SK-N-SH (cell line): ENCODE measurements around the gene LMX1A. TPM values are rescaled to one million over a fixed set of nuclear protein-coding genes. Genes with fewer than 3 reads are reported as not detected.

Experiments used
- CTCF ChIA-PET: fragments of 300-600, 350-600 bp; formaldehyde crosslinking; extraction: SDS; loops from one replicate; lab custom pipeline; 2021; lab: Yijun Ruan, JAX
- POLR2A ChIA-PET: fragments of 350-600 bp; sonication (Branson Sonifier 250); formaldehyde crosslinking; extraction: SDS; loops from one replicate; lab custom pipeline; 2020; ENCODE audit warnings: antibody characterized with exemption, inconsistent platforms; lab: Yijun Ruan, JAX
- DNase-seq: peaks from one replicate; pipeline ENCODE4 v3.0.0; 2012
- H2AFZ ChIP-seq: fragments of 200-600 bp; sonication (generic); 2 replicates; pipeline ENCODE4 v1.8.1; 2016; ENCODE audit warnings: antibody characterized with exemption, mild to moderate bottlenecking, low read depth
- H3F3A ChIP-seq: fragments of 200-600 bp; sonication (generic); replicated peaks from 2 replicates; pipeline ENCODE3; 2016; ENCODE audit warnings: antibody characterized with exemption, mild to moderate bottlenecking; ENCODE audit not compliant: insufficient read depth
- H3K27ac ChIP-seq, 2 experiments: fragments of 200-500 bp in 1 of 2; fragments of 200-600 bp in 1 of 2; sonication (Bioruptor generic) in 1 of 2; sonication (generic), shearing (Covaris generic) in 1 of 2; 2 replicates each; pipeline versions ENCODE4 v1.5.1 to v1.6.1; 2014 to 2016; ENCODE audit warnings: low read depth in 2 of 2, inconsistent platforms in 1 of 2, low read length in 1 of 2, mild to moderate bottlenecking in 1 of 2, mixed read lengths in 1 of 2
- H3K27me3 ChIP-seq: fragments of 200-600 bp; sonication (generic), shearing (Covaris generic); 2 replicates; pipeline ENCODE4 v1.6.1; 2016; ENCODE audit warnings: mixed run types; ENCODE audit not compliant: insufficient read depth
- H3K36me3 ChIP-seq, 2 experiments: fragments of 200-500 bp in 1 of 2; fragments of 200-600 bp in 1 of 2; sonication (Bioruptor generic) in 1 of 2; sonication (generic) in 1 of 2; replicated peaks in 1 of 2; 2 replicates each; pipeline versions ENCODE3 to v1.5.1; 2014 to 2016; ENCODE audit warnings: low read length in 1 of 2, mild to moderate bottlenecking in 1 of 2; ENCODE audit not compliant: insufficient read depth in 2 of 2, control insufficient read depth in 1 of 2
- H3K4me1 ChIP-seq, 2 experiments: fragments of 200-500 bp in 1 of 2; fragments of 200-600 bp in 1 of 2; sonication (Bioruptor generic) in 1 of 2; sonication (generic), shearing (Covaris generic) in 1 of 2; 2 replicates each; pipeline versions ENCODE4 v1.5.1 to v1.6.1; 2014 to 2016; ENCODE audit warnings: low read depth in 1 of 2, low read length in 1 of 2, mixed run types in 1 of 2; ENCODE audit not compliant: insufficient read depth in 2 of 2, control insufficient read depth in 1 of 2
- H3K4me2 ChIP-seq: fragments of 200-600 bp; sonication (generic), shearing (Covaris generic); 2 replicates; pipeline ENCODE4 v1.6.1; 2017; ENCODE audit warnings: mixed run types
- H3K4me3 ChIP-seq, 2 experiments: fragments of 200-500 bp in 1 of 2; fragments of 200-600 bp in 1 of 2; sonication (Bioruptor generic) in 1 of 2; sonication (generic), shearing (Covaris generic) in 1 of 2; 2 replicates each; pipeline versions ENCODE4 v1.5.1 to v1.8.1; 2014 to 2016; ENCODE audit warnings: low read depth in 2 of 2, inconsistent platforms in 1 of 2, low read length in 1 of 2, mild to moderate bottlenecking in 1 of 2, mixed read lengths in 1 of 2, moderate library complexity in 1 of 2
- H3K79me2 ChIP-seq: fragments of 200-600 bp; sonication (generic); 2 replicates; pipeline ENCODE4 v1.8.1; 2017; ENCODE audit warnings: mild to moderate bottlenecking; ENCODE audit not compliant: insufficient read depth
- H3K9ac ChIP-seq: fragments of 200-600 bp; sonication (generic); 2 replicates; pipeline ENCODE4 v1.6.1; 2017; ENCODE audit warnings: mixed run types
- H3K9me2 ChIP-seq: fragments of 200-600 bp; sonication (generic); 2 replicates; pipeline ENCODE4 v1.6.1; 2017; ENCODE audit warnings: mixed run types
- H3K9me3 ChIP-seq: fragments of 200-600 bp; sonication (generic); 2 replicates; pipeline ENCODE4 v1.6.1; 2017; ENCODE audit warnings: mixed run types, mild to moderate bottlenecking, moderate library complexity
- H4K20me1 ChIP-seq: fragments of 200-600 bp; sonication (generic); 2 replicates; pipeline ENCODE4 v1.6.1; 2017; ENCODE audit warnings: mild to moderate bottlenecking, mixed run types; ENCODE audit not compliant: insufficient read depth
- CHD2 ChIP-seq: fragments of 150-350 bp; IDR thresholded peaks from 2 replicates; pipeline ENCODE4 v1.6.1; 2018; ENCODE audit warnings: low read length; ENCODE audit not compliant: partially characterized antibody
- ELF1 ChIP-seq: IDR thresholded peaks from 2 replicates; pipeline ENCODE4 v1.4.0; 2012
- EP300 ChIP-seq, 2 experiments: IDR thresholded peaks; 2 replicates each; pipeline versions ENCODE4 v1.4.0 to v1.6.1; 2012; ENCODE audit warnings: borderline replicate concordance in 1 of 2, low read depth in 1 of 2, low read length in 1 of 2
- FOSL2 ChIP-seq: IDR thresholded peaks from 2 replicates; pipeline ENCODE4 v1.4.0; 2012; ENCODE audit warnings: low read depth, mild to moderate bottlenecking, moderate library complexity, borderline replicate concordance
- FOXJ3 ChIP-seq: sonication (generic); formaldehyde crosslinking; IDR thresholded peaks from 2 replicates; pipeline ENCODE4 v1.5.1; 2020; ENCODE audit warnings: mild to moderate bottlenecking, missing genetic modification reagents
- MEF2A ChIP-seq: IDR thresholded peaks from 2 replicates; pipeline ENCODE4 v1.4.0; 2012; ENCODE audit warnings: low read depth, borderline replicate concordance
- MXI1 ChIP-seq: IDR thresholded peaks from 2 replicates; pipeline ENCODE4 v1.6.1; 2012; ENCODE audit warnings: mild to moderate bottlenecking, low read depth, low read length, improper control_type of control experiment
- NRF1 ChIP-seq: IDR thresholded peaks from 2 replicates; pipeline ENCODE4 v1.6.1; 2012; ENCODE audit warnings: low read depth, mild to moderate bottlenecking, low read length
- RAD21 ChIP-seq: IDR thresholded peaks from 2 replicates; pipeline ENCODE4 v1.6.1; 2012; ENCODE audit warnings: mild to moderate bottlenecking, low read length
- RFX5 ChIP-seq: IDR thresholded peaks from 2 replicates; pipeline ENCODE4 v1.6.1; 2012; ENCODE audit warnings: mild to moderate bottlenecking, improper control_type of control experiment, low read length
- RXRA ChIP-seq: IDR thresholded peaks from 2 replicates; pipeline ENCODE4 v1.4.0; 2012; ENCODE audit warnings: low read depth, mild to moderate bottlenecking, borderline replicate concordance
- SIN3A ChIP-seq: IDR thresholded peaks from 2 replicates; pipeline ENCODE4 v1.6.1; 2012; ENCODE audit warnings: low read depth, mild to moderate bottlenecking, low read length, moderate library complexity, borderline replicate concordance
- SMC3 ChIP-seq: IDR thresholded peaks from 2 replicates; pipeline ENCODE4 v1.6.1; 2012; ENCODE audit warnings: low read depth, low read length, improper control_type of control experiment
- TAF1 ChIP-seq: IDR thresholded peaks from 2 replicates; pipeline ENCODE4 v1.6.1; 2012; ENCODE audit warnings: low read depth, mild to moderate bottlenecking, low read length, moderate library complexity, borderline replicate concordance
- TCF12 ChIP-seq: IDR thresholded peaks from 2 replicates; pipeline ENCODE4 v1.4.0; 2012
- YY1 ChIP-seq: IDR thresholded peaks from 2 replicates; pipeline ENCODE4 v1.4.0; 2012; ENCODE audit warnings: low read depth, mild to moderate bottlenecking
- WGBS: methylation state at CpG from one replicate; pipeline ENCODE4 v1.1.6; 2017; ENCODE audit warnings: low lambda C conversion rate; 5-methylcytosine and 5-hydroxymethylcytosine counted together
- polyA plus RNA-seq, 3 experiments: library from polyadenylated mRNA; depleted of rRNA; stranded (reverse); fragments of >200 nt; gene quantifications; 2 replicates each; pipeline ENCODE4 v1.2.3, GENCODE V29; 2012
- TF ChIP-seq, protein P1 (sequence below): IDR thresholded peaks from 2 replicates; pipeline ENCODE4 v1.4.0; 2012; ENCODE audit warnings: low read depth, borderline replicate concordance
- TF ChIP-seq, protein P2 (sequence below): fragments of 150-350 bp; IDR thresholded peaks from 2 replicates; pipeline ENCODE4 v1.6.1; 2017; ENCODE audit warnings: antibody characterized with exemption, low read length, low read depth, borderline replicate concordance
- TF ChIP-seq, protein P3 (sequence below): IDR thresholded peaks from 2 replicates; pipeline ENCODE4 v1.4.0; 2012; ENCODE audit warnings: low read depth
- TF ChIP-seq, protein P4 (sequence below): fragments of 200-600 bp; sonication (generic); IDR thresholded peaks from 2 replicates; pipeline ENCODE4 v1.6.1; 2017; ENCODE audit warnings: antibody characterized with exemption, mild to moderate bottlenecking, moderate library complexity

LMX1A gene
- polyA plus RNA-seq, 1 of the 3 experiments (the other 2 are of a cell fraction) = not detected

DNA sequence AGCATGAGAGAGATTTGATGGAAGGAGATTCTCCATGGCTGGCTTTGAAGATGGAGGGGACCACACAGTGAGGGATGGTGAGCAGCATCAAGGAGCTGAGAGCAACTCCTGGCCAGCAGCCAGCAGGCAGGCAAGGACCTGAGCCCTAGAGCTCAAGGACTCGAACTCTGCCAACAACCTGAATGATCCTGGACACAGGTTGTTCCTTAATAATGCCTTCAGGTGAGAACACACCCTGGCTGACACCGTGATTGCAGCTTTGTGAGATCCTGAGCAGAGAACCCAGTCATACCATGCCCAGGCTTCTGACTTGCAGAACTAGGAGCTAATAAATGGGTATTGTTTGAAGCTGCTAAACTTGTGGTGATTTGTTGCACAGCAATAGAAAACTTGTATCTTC lies 183.1 kb downstream of the LMX1A start (continued):
- TF ChIP-seq SIN3A = no peak

DNA sequence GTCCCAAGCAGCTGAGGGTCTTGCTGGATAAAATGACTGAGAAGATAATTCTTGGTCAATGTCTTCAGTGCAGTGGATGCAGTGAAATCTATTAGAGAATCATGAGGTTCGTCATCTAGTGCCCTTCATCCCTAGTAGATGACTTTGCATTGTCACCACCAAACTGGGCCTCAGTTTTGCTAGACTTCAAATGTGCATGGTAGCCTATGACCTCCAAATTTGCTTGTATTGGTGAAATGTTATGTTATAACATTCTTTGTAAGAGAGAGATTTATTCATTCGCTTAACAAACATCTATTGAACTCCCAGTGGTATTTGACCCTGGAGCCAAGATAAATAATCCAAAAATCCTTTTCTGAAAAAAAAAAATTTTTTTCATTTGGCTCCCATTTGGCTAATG lies 183.8 kb downstream of the LMX1A start:
- no peaks in the 10 kb centered on the region for H3K9me3 ChIP-seq
- 10% methylated on average over 2 of the region's 2 CpGs for WGBS
- H3K36me3 ChIP-seq = no peaks in the 10 kb centered on the region
- ChIA-PET CTCF (interaction anchor here (1.7 kb wide), 1 partner anchor 28 kb away, joined by 4 read pairs; no protein-coding TSS in a partner anchor), POLR2A (no interaction called here)
- H3K79me2 ChIP-seq = no peaks in the 10 kb centered on the region
- no peaks in the 10 kb centered on the region for H3K4me1 ChIP-seq
- no peak overlapping the region for H3K27ac ChIP-seq
- H4K20me1 ChIP-seq = no peaks in the 10 kb centered on the region
- no peaks in the 10 kb centered on the region for H3F3A ChIP-seq
- no peak overlapping the region for H2AFZ ChIP-seq
- H3K9me2 ChIP-seq = no peaks in the 10 kb centered on the region
- H3K9ac ChIP-seq = no peak overlapping the region
- no peak overlapping the region for H3K4me2 ChIP-seq
- H3K27me3 ChIP-seq = no peaks in the 10 kb centered on the region
- no peak for DNase-seq
- no peak overlapping the region for H3K4me3 ChIP-seq
- TF ChIP-seq, protein P1, sequence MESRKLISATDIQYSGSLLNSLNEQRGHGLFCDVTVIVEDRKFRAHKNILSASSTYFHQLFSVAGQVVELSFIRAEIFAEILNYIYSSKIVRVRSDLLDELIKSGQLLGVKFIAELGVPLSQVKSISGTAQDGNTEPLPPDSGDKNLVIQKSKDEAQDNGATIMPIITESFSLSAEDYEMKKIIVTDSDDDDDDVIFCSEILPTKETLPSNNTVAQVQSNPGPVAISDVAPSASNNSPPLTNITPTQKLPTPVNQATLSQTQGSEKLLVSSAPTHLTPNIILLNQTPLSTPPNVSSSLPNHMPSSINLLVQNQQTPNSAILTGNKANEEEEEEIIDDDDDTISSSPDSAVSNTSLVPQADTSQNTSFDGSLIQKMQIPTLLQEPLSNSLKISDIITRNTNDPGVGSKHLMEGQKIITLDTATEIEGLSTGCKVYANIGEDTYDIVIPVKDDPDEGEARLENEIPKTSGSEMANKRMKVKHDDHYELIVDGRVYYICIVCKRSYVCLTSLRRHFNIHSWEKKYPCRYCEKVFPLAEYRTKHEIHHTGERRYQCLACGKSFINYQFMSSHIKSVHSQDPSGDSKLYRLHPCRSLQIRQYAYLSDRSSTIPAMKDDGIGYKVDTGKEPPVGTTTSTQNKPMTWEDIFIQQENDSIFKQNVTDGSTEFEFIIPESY = no peak
- TF ChIP-seq, protein P2, sequence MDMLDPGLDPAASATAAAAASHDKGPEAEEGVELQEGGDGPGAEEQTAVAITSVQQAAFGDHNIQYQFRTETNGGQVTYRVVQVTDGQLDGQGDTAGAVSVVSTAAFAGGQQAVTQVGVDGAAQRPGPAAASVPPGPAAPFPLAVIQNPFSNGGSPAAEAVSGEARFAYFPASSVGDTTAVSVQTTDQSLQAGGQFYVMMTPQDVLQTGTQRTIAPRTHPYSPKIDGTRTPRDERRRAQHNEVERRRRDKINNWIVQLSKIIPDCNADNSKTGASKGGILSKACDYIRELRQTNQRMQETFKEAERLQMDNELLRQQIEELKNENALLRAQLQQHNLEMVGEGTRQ = no peak
- no peak for TF ChIP-seq MXI1
- no peak for TF ChIP-seq YY1
- no peak for TF ChIP-seq FOSL2
- no peak for TF ChIP-seq ELF1
- no peak for TF ChIP-seq FOXJ3 (CRISPR knock-in tag)
- no peak for TF ChIP-seq SMC3
- TF ChIP-seq, protein P3, sequence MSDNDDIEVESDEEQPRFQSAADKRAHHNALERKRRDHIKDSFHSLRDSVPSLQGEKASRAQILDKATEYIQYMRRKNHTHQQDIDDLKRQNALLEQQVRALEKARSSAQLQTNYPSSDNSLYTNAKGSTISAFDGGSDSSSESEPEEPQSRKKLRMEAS = no peak
- TF ChIP-seq CHD2 = no peak
- TF ChIP-seq, protein P4, sequence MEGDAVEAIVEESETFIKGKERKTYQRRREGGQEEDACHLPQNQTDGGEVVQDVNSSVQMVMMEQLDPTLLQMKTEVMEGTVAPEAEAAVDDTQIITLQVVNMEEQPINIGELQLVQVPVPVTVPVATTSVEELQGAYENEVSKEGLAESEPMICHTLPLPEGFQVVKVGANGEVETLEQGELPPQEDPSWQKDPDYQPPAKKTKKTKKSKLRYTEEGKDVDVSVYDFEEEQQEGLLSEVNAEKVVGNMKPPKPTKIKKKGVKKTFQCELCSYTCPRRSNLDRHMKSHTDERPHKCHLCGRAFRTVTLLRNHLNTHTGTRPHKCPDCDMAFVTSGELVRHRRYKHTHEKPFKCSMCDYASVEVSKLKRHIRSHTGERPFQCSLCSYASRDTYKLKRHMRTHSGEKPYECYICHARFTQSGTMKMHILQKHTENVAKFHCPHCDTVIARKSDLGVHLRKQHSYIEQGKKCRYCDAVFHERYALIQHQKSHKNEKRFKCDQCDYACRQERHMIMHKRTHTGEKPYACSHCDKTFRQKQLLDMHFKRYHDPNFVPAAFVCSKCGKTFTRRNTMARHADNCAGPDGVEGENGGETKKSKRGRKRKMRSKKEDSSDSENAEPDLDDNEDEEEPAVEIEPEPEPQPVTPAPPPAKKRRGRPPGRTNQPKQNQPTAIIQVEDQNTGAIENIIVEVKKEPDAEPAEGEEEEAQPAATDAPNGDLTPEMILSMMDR = no peak
- TF ChIP-seq RXRA = no peak
- no peak for TF ChIP-seq RFX5
- TF ChIP-seq NRF1 = no peak
- no peak for TF ChIP-seq TCF12
- no peak for TF ChIP-seq RAD21
- TF ChIP-seq EP300 (IDR thresholded peaks at IDR 0.05; ENCODE audit: borderline replicate concordance in 1 of 2, low read depth in 1 of 2, low read length in 1 of 2) = no peak
- TF ChIP-seq TAF1 = no peak
- TF ChIP-seq MEF2A = no peak
